CD1c-positive myeloid dendritic cell (primary cell): Measurements from ENCODE around the gene ZNF12.
"Not testable (repeated sequence)": the region's sequence is repeated elsewhere in the genome, so short reads cannot be mapped to it uniquely, and the experiment has no call there.

Experiments used
- DNase-seq: peaks from one replicate; pipeline ENCODE4 v3.0.0-alpha.2; 2016; ENCODE audit errors: extremely low spot score

Gene ZNF12

GRCh38 chr7:6691609-6692106 lies 15.1 kb downstream of the ZNF12 start:
- DNase-seq: no peak

DNA sequence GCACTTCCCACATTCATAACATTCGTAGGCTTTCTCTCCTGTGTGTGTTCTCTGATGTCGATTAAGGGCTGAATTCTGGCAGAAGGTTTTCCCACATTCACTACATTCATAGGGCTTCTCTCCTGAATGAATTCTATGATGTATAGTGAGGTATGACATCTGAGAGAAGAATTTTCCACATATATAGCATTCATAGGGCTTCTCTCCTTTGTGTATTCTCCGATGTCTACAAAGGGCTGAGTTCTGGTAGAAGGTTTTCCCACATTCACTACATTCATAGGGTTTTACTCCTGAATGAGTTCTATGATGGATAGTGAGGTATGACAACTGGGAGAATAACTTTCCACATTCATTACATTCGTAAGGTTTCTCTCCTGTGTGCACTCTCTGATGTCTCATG lies 15.6 kb downstream of the ZNF12 start:
- DNase-seq: no peak

GRCh38 chr7:6680146-6680545 lies 26.6 kb downstream of the ZNF12 start:
- no peak for DNase-seq

DNA sequence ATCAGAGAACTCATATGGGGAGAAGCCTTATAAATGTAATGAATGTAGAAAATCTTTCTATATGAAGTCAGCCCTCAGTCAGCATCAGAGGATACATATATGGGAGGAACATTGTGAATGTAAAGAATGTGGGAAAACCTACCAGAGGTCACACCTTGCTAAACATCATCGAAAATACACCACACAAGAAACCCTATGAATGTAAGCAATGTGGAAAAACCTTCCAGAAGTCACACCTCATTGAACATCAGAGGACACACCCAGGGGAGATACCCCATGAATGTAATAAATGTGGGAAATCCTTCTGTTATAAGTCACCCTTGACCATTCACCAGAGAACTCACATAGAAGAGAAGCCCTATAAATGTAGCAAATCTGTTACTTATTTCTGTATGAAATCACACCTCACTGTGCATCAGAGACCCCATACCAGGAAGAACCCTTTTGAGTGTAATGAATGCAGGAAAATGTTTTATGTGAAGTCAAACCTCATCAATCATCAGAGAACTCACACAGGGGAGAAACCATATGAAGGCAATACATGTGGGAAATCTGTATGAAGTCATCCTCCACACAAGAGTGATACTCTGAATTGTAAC lies 30.8 kb downstream of the ZNF12 start:
- DNase-seq: no peak

DNA sequence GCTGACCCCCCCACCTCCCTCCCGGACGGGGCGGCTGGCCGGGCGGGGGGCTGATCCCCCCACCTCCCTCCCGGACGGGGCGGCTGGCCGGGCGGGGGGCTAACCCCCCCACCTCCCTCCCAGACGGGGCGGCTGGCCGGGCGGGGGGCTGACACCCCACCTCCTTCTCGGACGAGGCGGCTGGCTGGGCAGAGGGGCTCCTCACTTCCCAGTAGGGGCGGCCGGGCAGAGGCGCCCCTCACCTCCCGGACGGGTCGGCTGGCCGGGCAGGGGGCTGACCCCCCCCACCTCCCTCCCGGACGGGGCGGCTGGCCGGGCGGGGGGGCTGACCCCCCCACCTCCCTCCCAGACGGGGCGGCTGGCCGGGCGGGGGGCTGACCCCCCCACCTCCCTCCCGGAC lies 35.9 kb downstream of the ZNF12 start:
- DNase-seq: not testable (repeated sequence)

GRCh38 chr7:6658618-6659345 lies 48.0 kb downstream of the ZNF12 start:
- DNase-seq: no peak

DNA sequence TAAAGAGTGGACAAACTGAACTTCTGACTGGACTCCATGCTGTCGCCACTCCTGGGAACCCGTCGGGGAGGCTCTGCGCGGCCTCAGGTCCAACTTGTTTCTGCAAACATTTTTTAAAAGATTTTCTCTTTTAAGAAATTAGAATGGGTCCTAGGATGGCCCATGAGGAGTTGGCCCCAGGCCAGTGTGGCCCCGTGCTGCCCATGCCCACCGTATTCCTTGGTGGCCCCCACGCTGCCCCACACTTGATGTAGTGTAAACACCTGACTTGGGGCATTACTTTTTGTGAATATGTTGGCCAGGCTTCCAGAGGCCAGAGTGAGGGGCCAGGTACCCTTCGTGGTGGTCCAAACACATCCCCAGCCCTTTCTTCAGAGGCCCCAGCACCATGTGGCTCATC lies 50.3 kb downstream of the ZNF12 start:
- no peak for DNase-seq

GRCh38 chr7:6655636-6656385 lies 50.9 kb downstream of the ZNF12 start:
- DNase-seq: no peak

DNA sequence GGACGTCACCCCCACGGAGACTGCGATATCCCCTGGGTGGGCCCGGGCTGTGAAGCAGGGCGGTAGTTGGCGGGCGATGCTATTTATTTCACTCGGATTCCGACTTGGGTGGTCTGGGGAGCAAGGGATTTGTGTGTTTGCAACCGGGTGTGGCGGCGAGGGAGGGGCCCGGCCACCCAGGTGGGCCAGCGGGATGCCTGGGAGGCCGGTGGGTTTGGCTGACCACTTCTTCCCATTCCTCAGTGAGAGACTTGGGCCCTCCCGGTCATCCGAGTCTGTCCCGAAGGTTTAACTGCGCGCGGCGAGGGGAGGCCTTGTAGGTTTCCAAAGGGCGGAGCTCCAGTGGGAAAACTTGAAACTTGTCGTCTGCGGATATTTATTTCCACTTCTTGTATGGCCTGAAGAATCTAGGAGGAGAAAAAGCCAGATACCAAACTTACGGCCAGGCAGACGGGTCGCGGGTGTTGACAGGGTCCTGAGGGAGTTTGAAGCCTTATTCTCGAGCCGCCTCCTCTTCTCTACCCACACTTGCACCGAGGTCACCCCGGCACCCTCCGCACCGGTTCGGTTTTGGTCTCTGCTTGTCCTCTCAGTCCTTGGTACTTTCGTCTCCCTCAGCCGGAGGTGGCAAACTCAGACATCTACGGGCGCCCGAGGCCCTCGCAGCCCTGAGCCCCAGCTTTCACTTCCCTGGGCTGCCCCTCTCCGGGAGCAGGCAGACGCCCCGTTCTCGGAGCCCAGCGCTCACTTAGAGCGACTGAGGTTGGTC lies 51.7 kb downstream of the ZNF12 start:
- no peak for DNase-seq

DNA sequence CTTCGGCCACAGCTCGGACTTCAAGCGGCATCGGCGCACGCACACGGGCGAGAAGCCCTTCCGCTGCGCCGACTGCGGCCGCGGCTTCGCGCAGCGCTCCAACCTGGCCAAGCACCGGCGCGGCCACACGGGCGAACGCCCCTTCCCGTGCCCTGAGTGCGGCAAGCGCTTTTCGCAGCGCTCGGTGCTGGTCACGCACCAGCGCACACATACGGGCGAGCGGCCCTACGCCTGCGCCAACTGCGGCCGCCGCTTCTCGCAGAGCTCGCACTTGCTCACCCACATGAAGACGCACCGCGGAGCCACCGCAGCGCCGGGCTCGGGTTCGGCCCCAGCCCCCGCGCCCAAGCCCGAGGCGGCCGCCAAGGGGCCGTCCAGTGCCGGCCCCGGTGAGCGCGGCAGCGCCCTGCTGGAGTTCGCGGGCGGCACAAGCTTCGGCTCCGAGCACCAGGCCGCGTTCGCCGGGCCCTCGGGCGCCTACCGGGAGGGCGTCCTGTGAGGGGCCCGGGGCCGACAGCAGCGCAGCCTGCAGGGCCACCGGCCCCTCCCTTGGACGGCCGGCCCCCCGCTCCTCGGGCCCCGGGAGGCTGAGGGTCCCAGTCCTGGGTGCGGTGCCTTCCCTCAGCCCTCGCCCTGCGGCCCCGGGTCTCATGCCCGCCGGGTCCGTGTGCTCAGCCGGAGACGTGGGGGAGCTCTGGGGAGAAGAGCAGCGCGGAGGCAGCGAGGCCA lies 52.5 kb downstream of the ZNF12 start:
- no peak for DNase-seq

GRCh38 chr7:6653071-6654003 lies 53.4 kb downstream of the ZNF12 start:
- DNase-seq: no peak

GRCh38 chr7:6652446-6653011 lies 54.2 kb downstream of the ZNF12 start:
- no peak for DNase-seq

- DNase-seq: no peak
These were observed 54.8 kb downstream of the ZNF12 start for GRCh38 chr7:6651851-6652445.

DNA sequence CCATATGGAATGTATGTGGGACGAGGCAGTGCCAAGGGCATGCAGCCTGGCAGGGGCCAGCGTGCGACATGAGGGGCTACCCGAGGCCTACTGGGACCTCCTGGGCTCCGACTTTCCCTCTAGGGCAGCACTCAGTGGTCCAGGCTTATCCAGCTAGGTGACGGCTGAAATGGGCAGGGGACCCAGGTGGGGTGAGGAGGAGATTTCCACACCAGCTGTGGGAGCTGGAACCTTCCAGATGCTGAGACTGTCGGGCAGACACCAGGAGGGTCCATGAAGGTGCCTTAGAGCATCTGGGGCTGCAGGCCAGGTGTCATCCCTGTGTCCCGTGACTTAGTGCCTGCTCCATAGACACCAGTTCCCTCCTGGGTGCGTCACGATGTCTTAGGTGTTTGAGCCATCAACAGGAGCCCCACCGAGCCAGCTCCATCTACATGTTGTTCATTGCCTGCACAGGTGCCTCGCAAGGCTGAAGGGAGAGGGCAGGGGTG lies 56.2 kb downstream of the ZNF12 start:
- DNase-seq: no peak

GRCh38 chr7:6650086-6650485 lies 56.7 kb downstream of the ZNF12 start:
- no peak for DNase-seq

DNA sequence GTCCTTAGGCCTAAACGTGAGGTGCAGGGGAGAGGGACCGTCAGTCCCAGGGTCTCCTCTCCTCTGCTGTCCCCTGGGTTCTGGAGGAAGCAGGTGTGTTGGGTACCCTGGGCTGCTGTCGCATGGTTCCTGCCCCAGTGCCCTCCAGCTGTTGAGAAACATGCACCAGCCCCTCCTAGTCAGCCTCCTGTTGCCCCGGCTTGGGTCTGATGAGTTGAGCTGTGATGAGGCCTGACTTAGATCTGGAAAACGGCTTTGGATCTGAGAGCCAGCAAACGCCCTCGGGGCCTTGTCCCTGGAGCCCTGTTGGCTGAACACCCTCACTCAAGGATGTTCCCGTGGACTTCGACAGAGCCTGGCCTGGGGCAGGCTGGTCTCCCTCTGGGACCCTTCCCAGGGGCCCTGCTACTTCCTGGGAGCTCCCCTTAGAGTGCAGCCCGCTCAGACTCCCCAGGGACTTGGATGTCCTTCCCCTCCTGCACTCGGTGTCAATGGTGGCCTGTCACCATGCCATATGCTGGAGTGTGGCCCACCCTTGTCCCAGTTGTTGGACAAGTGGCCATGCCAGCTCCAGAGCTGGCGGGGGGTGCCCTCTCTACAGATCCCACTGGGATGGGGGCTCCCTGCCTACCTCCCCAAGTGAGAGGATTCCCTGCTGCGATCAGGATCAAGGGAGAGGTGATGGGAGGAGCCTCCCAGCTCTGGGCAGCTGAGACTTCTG lies 57.3 kb downstream of the ZNF12 start:
- DNase-seq: no peak

DNA sequence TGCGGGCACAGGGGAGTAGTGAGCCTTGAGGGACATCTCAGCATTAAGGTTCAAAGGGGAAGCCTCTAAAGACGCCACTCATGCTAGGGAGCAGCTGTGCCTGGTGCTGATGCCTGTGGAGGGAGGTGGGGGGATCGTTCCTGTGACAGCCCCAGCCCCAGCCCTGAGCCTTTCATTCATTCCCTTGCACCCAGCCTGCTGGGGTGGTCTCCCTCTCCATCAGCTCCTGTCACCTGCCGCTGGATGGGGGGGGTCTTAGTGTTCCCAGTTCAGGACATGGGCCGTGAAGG lies 58.0 kb downstream of the ZNF12 start:
- no peak for DNase-seq

- no peak for DNase-seq
These were observed 58.5 kb downstream of the ZNF12 start for GRCh38 chr7:6648066-6648814.
